Heart left ventricle (tissue), 16 donors: ENCODE results near the gene TMF1. TPM values are rescaled to one million over a fixed set of nuclear protein-coding genes. Genes with fewer than 3 reads are reported as not detected.

Experiments used
- ATAC-seq, 4 donors: fragments of 200-7000 bp; cut with Tn5 transposase; one replicate each; pipeline ENCODE4 v1.9.1; 2020 to 2022; ENCODE audit warnings: moderate library complexity in 4 of 4, mild to moderate bottlenecking in 3 of 4, moderate number of reproducible peaks in 1 of 4
- DNase-seq, 5 donors: peaks; one replicate each; pipeline ENCODE4 v3.0.0-alpha.2; 2020
- H3K27ac ChIP-seq, 12 donors: fragments of 200-600 bp; sonication (generic) in 4 of 12; one replicate each; pipeline versions ENCODE4 v1.5.0 to v1.8.0; 2016 to 2022; ENCODE audit warnings: mild to moderate bottlenecking in 2 of 12
- H3K27me3 ChIP-seq, 9 donors: fragments of 200-600 bp; sonication (generic) in 2 of 9; one replicate each; pipeline versions ENCODE4 v1.5.1 to v1.8.0; 2016 to 2022; ENCODE audit warnings: mild to moderate bottlenecking in 3 of 9
- H3K36me3 ChIP-seq, 9 donors: fragments of 200-600 bp; sonication (generic) in 2 of 9; one replicate each; pipeline versions ENCODE4 v1.5.0 to v1.8.0; 2018 to 2022; ENCODE audit warnings: mild to moderate bottlenecking in 2 of 9
- H3K4me1 ChIP-seq, 12 donors: fragments of 200-600 bp; sonication (generic) in 4 of 12; one replicate each; pipeline versions ENCODE4 v1.5.0 to v1.8.0; 2016 to 2022; ENCODE audit warnings: mild to moderate bottlenecking in 3 of 12
- H3K4me3 ChIP-seq, 12 donors: fragments of 200-600 bp; sonication (generic) in 4 of 12; one replicate each; pipeline versions ENCODE4 v1.5.0 to v1.8.0; 2017 to 2022; ENCODE audit warnings: mild to moderate bottlenecking in 9 of 12, moderate library complexity in 4 of 12
- H3K9me3 ChIP-seq, 12 donors: fragments of 200-600 bp; sonication (generic) in 4 of 12; one replicate each; pipeline versions ENCODE4 v1.5.0 to v1.8.0; 2016 to 2022; ENCODE audit warnings: mild to moderate bottlenecking in 1 of 12
- POLR2A ChIP-seq, 2 donors: fragments of 450-650 bp; IDR thresholded peaks; one replicate each; pipeline ENCODE4 v1.6.1; 2017; ENCODE audit warnings: antibody characterized with exemption in 2 of 2, mild to moderate bottlenecking in 2 of 2, moderate library complexity in 2 of 2
- WGBS, 4 donors: extraction: QIAGEN DNeasy Blood & Tissue Kit in 2 of 4; methylation state at CpG; one replicate each; pipeline versions ENCODE4 v1.1.5 to v1.1.7; 2013 to 2018; 5-methylcytosine and 5-hydroxymethylcytosine counted together
- intact Hi-C, 10 donors: fragments of 100-400 bp; cut with DNase I; formaldehyde crosslinking; loops; one replicate each; pipeline versions ENCODE4 v1.11.1 to v1.14.2; 2022
- polyA plus RNA-seq, 2 donors: library from polyadenylated mRNA; stranded (reverse); fragments of 200-250 nt; gene quantifications; one replicate each; pipeline ENCODE4 v1.2.3, GENCODE V29; 2013
- total RNA-seq, 9 donors: library from RNA; depleted of rRNA in 2 of 9; stranded (reverse); fragments of >200 nt in 2 of 9; fragmentation: NEBNext Ultra II Directional in 3 of 9; extraction: Animal tissue kit (Norgen Biotek cat#: 25700) in 3 of 9; gene quantifications; one replicate each; pipeline versions ENCODE4 v1.1.0 to v1.2.4, GENCODE V29; 2016 to 2023
- TF ChIP-seq, protein P1 (sequence below), 12 donors: fragments of 200-600 bp; sonication (generic) in 4 of 12; IDR thresholded peaks; one replicate each; pipeline versions ENCODE4 v1.5.0 to v1.8.0; 2018 to 2022; ENCODE audit warnings: antibody characterized with exemption in 12 of 12, mild to moderate bottlenecking in 5 of 12
- donor health status: ischemic (EF 13 %, LVEDD 7.1; RV severe dilation, severe dysfunction).
- donor health status: healthy with polysubstance abuse.
- donor health status: DM: no; HTN: yes; CAD: no.
- donor health status: DM: no; HTN: no; CAD: no.
- donor health status: ischemic (EF 25% LVEDD 6.9; RV normal size, moderate dysfunction).
- donor health status: ischemic (EF 25% LVEDD 5.7; RV mildly dilated, moderate dysfunction).
- donor health status: healthy.
- donor health status: DM: yes; HTN: yes; CAD: no.
- donor health status: ischemic (EF 35%, LVEDD 5.7; RV mildly dilated, moderate dysfunction).
- donor health status: nonischemic (EF 11% LVEDD 7.7; RV severe dilation, severe dysfunction).
- donor health status: DM: yes; HTN: yes; CAD: no.
- donor health status: PGD.
- donor health status: ischemic (EF 29% LVEDD 5.4; RV normal size, mild dysfunction).
- donor health status: nonischemic (EF 23%, LVEDD 6.1; RV moderate dilation, normal function).

Gene TMF1
- total and polyA plus RNA-seq, 11 donors, result 4.0 to 23.4 (median 19.2) TPM

DNA sequence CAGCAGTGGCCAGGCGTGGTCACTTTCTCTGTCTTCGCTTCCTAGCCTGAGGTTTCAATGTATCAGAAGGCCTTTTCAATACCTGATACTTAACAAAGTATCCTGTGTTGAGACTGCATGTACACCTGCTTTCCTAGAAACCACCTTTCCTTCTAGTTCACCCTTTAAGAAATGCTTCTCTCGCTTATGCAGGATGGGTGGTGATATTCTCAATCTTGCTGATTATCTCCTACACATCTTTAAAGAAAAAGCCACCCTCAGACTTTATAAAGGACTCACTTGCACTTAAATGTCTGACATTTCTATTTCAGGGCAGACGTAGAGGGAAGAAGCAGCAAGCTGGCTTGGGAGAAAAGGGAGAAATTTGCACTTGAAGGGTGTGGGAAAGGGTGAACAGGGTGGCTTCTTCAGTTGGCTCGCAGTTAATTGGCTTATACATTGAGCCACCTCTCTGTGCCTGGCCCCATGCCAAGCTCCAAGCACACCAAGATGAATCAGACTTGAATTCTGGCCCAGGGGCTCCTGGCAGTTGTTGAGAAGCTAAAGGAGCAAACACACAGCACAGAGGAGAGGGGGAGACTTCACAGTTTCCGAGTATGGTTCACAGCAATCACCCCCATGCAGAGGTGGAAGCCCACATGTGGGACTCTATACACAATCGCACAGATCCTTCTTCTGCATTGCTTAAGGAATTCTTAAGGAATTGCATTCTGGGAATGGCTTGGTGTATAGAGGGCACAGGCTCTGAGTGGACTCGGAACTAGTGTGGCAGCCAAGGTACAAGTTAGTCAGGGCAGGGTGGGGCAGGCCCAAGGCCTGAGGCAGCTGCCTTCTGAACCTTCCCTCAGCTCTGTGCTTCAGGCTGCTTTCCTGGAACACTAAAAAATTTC is 33.9 kb upstream of the TMF1 start:
- intact Hi-C loops, result loop anchor here in 3 of 10 donors (2.0 to 5.0 kb wide), 3 partner anchors 31 to 36 kb away; partner anchors contain the start of gene LMOD3 (in 1 of the 3)
- WGBS, 4 donors, result 2 to 5% (median 4%) methylated on average over 8 of the region's 8 CpGs
- no peaks in the 10 kb centered on the region for H3K27me3 ChIP-seq
- ATAC-seq (peak; percentile 70 to 80 (median 74)), DNase-seq (peak; percentile 84 to 94 (median 91))
- H3K36me3 ChIP-seq, result peaks cover 0 to 30% (median 3%) of the 10 kb centered on the region in 9 donors
- no peaks in the 10 kb centered on the region for H3K9me3 ChIP-seq
- H3K4me1 ChIP-seq, result peaks cover 14 to 87% (median 72%) of the 10 kb centered on the region in 12 donors
- H3K4me3 ChIP-seq, result peak overlapping the region; percentile 58 to 97 (median 90)
- TF ChIP-seq, protein P1, sequence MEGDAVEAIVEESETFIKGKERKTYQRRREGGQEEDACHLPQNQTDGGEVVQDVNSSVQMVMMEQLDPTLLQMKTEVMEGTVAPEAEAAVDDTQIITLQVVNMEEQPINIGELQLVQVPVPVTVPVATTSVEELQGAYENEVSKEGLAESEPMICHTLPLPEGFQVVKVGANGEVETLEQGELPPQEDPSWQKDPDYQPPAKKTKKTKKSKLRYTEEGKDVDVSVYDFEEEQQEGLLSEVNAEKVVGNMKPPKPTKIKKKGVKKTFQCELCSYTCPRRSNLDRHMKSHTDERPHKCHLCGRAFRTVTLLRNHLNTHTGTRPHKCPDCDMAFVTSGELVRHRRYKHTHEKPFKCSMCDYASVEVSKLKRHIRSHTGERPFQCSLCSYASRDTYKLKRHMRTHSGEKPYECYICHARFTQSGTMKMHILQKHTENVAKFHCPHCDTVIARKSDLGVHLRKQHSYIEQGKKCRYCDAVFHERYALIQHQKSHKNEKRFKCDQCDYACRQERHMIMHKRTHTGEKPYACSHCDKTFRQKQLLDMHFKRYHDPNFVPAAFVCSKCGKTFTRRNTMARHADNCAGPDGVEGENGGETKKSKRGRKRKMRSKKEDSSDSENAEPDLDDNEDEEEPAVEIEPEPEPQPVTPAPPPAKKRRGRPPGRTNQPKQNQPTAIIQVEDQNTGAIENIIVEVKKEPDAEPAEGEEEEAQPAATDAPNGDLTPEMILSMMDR (IDR thresholded peaks at IDR 0.05), result no peak
- peak in 1 of 2 donors; percentile 19 for TF ChIP-seq POLR2A (IDR thresholded peaks at IDR 0.05)
- H3K27ac ChIP-seq, result peak overlapping the region; percentile 87 to 99 (median 94)

DNA sequence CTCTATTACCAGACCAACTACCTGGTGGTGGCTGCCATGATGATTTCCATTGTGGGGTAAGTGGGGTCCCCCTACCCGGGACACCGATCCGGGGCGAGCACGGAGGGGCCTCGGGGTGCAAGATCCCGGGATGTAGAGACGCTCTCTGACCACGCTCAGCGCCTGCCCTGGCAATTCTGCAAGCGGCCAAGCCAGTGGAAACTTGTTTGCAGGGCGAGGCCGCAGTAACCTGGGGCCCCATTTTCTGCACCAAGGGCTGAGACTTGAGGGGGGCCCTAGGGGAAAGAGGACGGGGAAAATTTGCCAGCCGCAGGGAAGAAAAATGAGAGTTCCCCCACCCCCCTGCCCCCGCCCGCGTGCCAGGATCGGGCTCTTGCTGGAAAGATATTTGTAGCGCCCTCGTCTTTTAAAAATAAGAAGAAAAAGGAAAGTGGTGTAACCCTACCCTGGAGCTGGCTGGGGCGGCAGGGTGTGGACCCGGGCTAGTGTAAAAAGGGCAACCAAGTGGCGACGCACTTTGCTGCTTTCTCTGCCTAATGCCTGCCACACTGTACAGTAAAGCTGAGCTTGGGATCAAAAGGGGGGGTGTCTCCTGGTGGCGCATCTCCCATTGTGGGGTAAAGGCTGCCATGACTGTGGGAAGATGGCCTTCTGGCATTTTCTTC is 33.2 kb upstream of the TMF1 start:
- Histone ChIP-seq H3K27ac (peak overlapping the region; percentile 87 to 99 (median 94)), H3K4me3 (peak overlapping the region; percentile 58 to 97 (median 90)), H3K27me3 (no peaks in the 10 kb centered on the region), H3K9me3 (no peaks in the 10 kb centered on the region), H3K4me1 (peaks cover 14 to 87% (median 70%) of the 10 kb centered on the region in 12 donors), H3K36me3 (peaks cover 0 to 24% (median 0%) of the 10 kb centered on the region in 9 donors)
- DNase-seq, result peak in 4 of 5 donors; percentile 33 to 69 (median 42)
- TF ChIP-seq, protein P1 (IDR thresholded peaks at IDR 0.05), result no peak
- no peak for TF ChIP-seq POLR2A (IDR thresholded peaks at IDR 0.05)
- peak; percentile 23 to 38 (median 24) for ATAC-seq
- intact Hi-C loops, result loop anchor here in 2 of 10 donors (2.0 to 5.0 kb wide), 2 partner anchors 32 to 37 kb away; partner anchors contain the start of gene LMOD3 (in 1 of the 2)
- 0 to 1% (median 0%) methylated on average over 24 to 26 of the region's 26 CpGs for WGBS, 4 donors

DNA sequence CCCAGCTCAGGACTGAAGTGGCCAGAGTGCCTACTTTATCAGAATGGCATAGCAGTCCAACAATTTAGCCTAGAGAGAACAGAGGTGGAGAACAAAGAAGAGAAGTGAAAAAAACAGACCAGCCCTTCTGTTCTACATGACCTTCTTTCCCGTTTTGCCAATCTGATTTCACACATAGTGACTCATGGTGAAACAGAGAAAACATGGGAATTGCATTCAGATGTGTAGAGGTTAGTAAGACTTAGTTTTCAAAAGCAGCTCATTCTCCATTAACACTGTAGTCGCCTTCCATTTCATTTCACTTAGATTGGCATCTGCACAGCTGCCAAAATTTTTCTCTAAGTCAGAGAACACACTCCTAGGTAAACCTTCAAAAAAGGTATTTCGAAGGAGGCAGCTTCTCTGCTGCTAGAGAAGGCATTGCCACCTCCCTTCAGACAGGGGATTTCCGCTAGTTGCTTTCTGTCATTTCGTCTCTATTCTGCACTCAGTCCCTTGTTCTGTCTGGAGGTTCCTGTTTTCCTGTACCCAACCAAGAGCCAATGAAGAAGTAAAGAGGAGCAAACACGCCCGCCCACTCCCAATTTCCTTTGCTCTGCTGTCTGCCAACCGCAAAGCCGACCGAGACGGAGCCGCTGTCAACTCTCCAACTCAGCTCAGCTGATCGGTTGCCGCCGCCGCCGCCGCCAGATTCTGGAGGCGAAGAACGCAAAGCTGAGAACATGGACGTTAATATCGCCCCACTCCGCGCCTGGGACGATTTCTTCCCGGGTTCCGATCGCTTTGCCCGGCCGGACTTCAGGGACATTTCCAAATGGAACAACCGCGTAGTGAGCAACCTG is 32.4 kb upstream of the TMF1 start, which contains the start of gene ARL6IP5:
ARL6IP5 (plus strand) TSS at position 612 of the 842 bp plus-strand sequence; CDS start at position 723, 111 bp downstream.
- no peaks in the 10 kb centered on the region for H3K9me3 ChIP-seq
- H3K4me1 ChIP-seq, result peaks cover 14 to 81% (median 62%) of the 10 kb centered on the region in 12 donors
- peak within 1 kb of the TSS; percentile 58 to 97 (median 90) for H3K4me3 ChIP-seq
- intact Hi-C loops, result loop anchor here in 3 of 10 donors (2.0 to 5.0 kb wide), 3 partner anchors 32 to 72 kb away; partner anchors contain the start of genes LMOD3 (in 2 of the 3) and EOGT (in 1 of the 3)
- 1 to 2% (median 1%) methylated on average over 30 to 32 of the region's 32 CpGs for WGBS, 4 donors
- peaks cover 0 to 16% (median 0%) of the 10 kb centered on the region in 9 donors for H3K36me3 ChIP-seq
- peak within 1 kb of the TSS; percentile 87 to 99 (median 94) for H3K27ac ChIP-seq
- DNase-seq, result peak; percentile 94 to 96 (median 96)
- no peaks in the 10 kb centered on the region for H3K27me3 ChIP-seq
- peak in 1 of 2 donors; percentile 66 for TF ChIP-seq POLR2A (IDR thresholded peaks at IDR 0.05)
- TF ChIP-seq, protein P1 (IDR thresholded peaks at IDR 0.05), result no peak
- ATAC-seq, result peak; percentile 62 to 81 (median 70)
